HCT116 (cell line): ENCODE results near the gene DCAF5. TPM values are rescaled to one million over a fixed set of nuclear protein-coding genes. Genes with fewer than 3 reads are reported as not detected.

Source experiments
- ATAC-seq: fragments of 200-7000 bp; cut with Tn5 transposase; 2 replicates; pipeline ENCODE4 v1.9.1; 2020; ENCODE audit warnings: mild to moderate bottlenecking, moderate library complexity
- BruUV-seq: library from RNA; stranded (reverse); fragments of 400-500 nt; replicated peaks from 2 replicates; lab custom pipeline; 2021; lab: Mats Ljungman, UMichigan
- CTCF ChIA-PET: fragments of 300-600 bp; sonication (Branson Sonifier 250); formaldehyde crosslinking; loops from one replicate; lab custom pipeline; 2021; ENCODE audit warnings: antibody characterized with exemption; lab: Charles Lee
- POLR2A ChIA-PET: fragments of 300-600, 350-600 bp; sonication (Branson Sonifier 250); formaldehyde crosslinking; loops from one replicate; lab custom pipeline; 2021; ENCODE audit warnings: antibody characterized with exemption; lab: Charles Lee
- RAD21 ChIA-PET, 2 experiments: fragments of 300-600 bp; sonication (Branson Sonifier 250); formaldehyde crosslinking; loops; one replicate each; lab custom pipeline; 2023; ENCODE audit warnings: low total read pairs in 2 of 2; ENCODE audit not compliant: uncharacterized antibody in 2 of 2, unreplicated experiment in 2 of 2, low non-redundant PET in 1 of 2; lab: Charles Lee
- DNase-seq: peaks from one replicate; pipeline ENCODE4 v3.0.0-alpha.2; 2010; ENCODE audit warnings: low read depth, low spot score
- H2AFZ ChIP-seq: fragments of 200-600 bp; shearing (Covaris generic), sonication (generic); 2 replicates; pipeline ENCODE4 v1.6.1; 2017; ENCODE audit warnings: low read depth, mixed run types, mixed read lengths, antibody characterized with exemption, low read length; ENCODE audit not compliant: poor library complexity, severe bottlenecking
- H3K27ac ChIP-seq: 2 replicates; pipeline ENCODE4 v1.5.1; 2012; ENCODE audit warnings: low read depth, low read length
- H3K27me3 ChIP-seq: fragments of 200-600 bp; sonication (generic); 2 replicates; pipeline ENCODE4 v1.6.1; 2016; ENCODE audit warnings: mixed run types, low read length, mixed read lengths; ENCODE audit not compliant: insufficient read depth
- H3K36me3 ChIP-seq, 2 experiments: fragments of 200-500 bp in 1 of 2; fragments of 200-600 bp in 1 of 2; sonication (Bioruptor generic) in 1 of 2; sonication (generic) in 1 of 2; 2 replicates each; pipeline versions ENCODE4 v1.5.1 to v1.6.1; 2014 to 2016; ENCODE audit warnings: low read length in 2 of 2, inconsistent platforms in 1 of 2, mixed read lengths in 1 of 2, mixed run types in 1 of 2; ENCODE audit not compliant: insufficient read depth in 2 of 2, control insufficient read depth in 1 of 2
- H3K4me1 ChIP-seq, 2 experiments: fragments of 200-600 bp in 1 of 2; sonication (generic) in 1 of 2; 2 replicates each; pipeline versions ENCODE4 v1.5.1 to v1.6.1; 2012 to 2017; ENCODE audit warnings: low read length in 2 of 2, inconsistent platforms in 1 of 2, mild to moderate bottlenecking in 1 of 2, mixed read lengths in 1 of 2, mixed run types in 1 of 2, moderate library complexity in 1 of 2; ENCODE audit not compliant: insufficient read depth in 2 of 2, control insufficient read depth in 1 of 2
- H3K4me2 ChIP-seq: fragments of 200-600 bp; sonication (generic); 2 replicates; pipeline ENCODE4 v1.6.1; 2017; ENCODE audit warnings: mixed run types, low read length, mixed read lengths
- H3K4me3 ChIP-seq, 2 experiments: fragments of 200-600 bp in 1 of 2; sonication (generic) in 1 of 2; replicated peaks in 1 of 2; 2 replicates each; pipeline ENCODE4 v1.5.1; 2011 to 2016; ENCODE audit warnings: low read length in 2 of 2, control low read depth in 1 of 2, low read depth in 1 of 2, mild to moderate bottlenecking in 1 of 2, mixed read lengths in 1 of 2, mixed run types in 1 of 2
- H3K79me2 ChIP-seq: fragments of 200-600 bp; sonication (generic); 2 replicates; pipeline ENCODE4 v1.6.1; 2017; ENCODE audit warnings: mild to moderate bottlenecking, mixed run types, low read length, moderate library complexity, mixed read lengths; ENCODE audit not compliant: insufficient read depth
- H3K9ac ChIP-seq: fragments of 200-600 bp; sonication (generic); 2 replicates; pipeline ENCODE4 v1.6.1; 2016; ENCODE audit warnings: low read length, mixed read lengths
- H3K9me2 ChIP-seq: fragments of 200-600 bp; sonication (generic), shearing (Covaris generic); 2 replicates; pipeline ENCODE4 v1.6.1; 2017; ENCODE audit warnings: mixed run types, mild to moderate bottlenecking, moderate library complexity; ENCODE audit not compliant: insufficient read depth
- H3K9me3 ChIP-seq, 2 experiments: fragments of 200-500 bp in 1 of 2; fragments of 200-600 bp in 1 of 2; sonication (Bioruptor generic) in 1 of 2; sonication (generic) in 1 of 2; 2 replicates each; pipeline ENCODE4 v1.6.1; 2014 to 2017; ENCODE audit warnings: low read length in 2 of 2, mixed read lengths in 2 of 2, inconsistent platforms in 1 of 2, low read depth in 1 of 2, mild to moderate bottlenecking in 1 of 2, mixed run types in 1 of 2, moderate library complexity in 1 of 2; ENCODE audit not compliant: control insufficient read depth in 1 of 2, insufficient read depth in 1 of 2
- H4K20me1 ChIP-seq: fragments of 200-600 bp; sonication (generic), shearing (Covaris generic); 2 replicates; pipeline ENCODE4 v1.6.1; 2017; ENCODE audit warnings: mixed run types, mild to moderate bottlenecking, moderate library complexity; ENCODE audit not compliant: insufficient read depth
- CBX3 ChIP-seq: IDR thresholded peaks from 2 replicates; pipeline ENCODE4 v1.6.1; 2012; ENCODE audit warnings: low read depth
- CEBPB ChIP-seq: IDR thresholded peaks from 2 replicates; pipeline ENCODE4 v1.6.1; 2012; ENCODE audit warnings: low read depth
- ELF1 ChIP-seq: IDR thresholded peaks from 2 replicates; pipeline ENCODE4 v1.6.1; 2012; ENCODE audit warnings: low read depth, borderline replicate concordance
- FOSL1 ChIP-seq: IDR thresholded peaks from 2 replicates; pipeline ENCODE4 v1.6.1; 2012; ENCODE audit warnings: low read depth
- JUND ChIP-seq: IDR thresholded peaks from 2 replicates; pipeline ENCODE4 v1.6.1; 2012
- POLR2A ChIP-seq: IDR thresholded peaks from 2 replicates; pipeline ENCODE4 v1.7.0; 2011; ENCODE audit warnings: borderline replicate concordance; ENCODE audit not compliant: insufficient read depth, insufficient read length; ENCODE audit errors: extremely low read depth
- RAD21 ChIP-seq: IDR thresholded peaks from 2 replicates; pipeline ENCODE4 v1.6.1; 2012; ENCODE audit warnings: low read depth, mild to moderate bottlenecking
- SIN3A ChIP-seq: IDR thresholded peaks from 2 replicates; pipeline ENCODE4 v1.6.1; 2012; ENCODE audit warnings: low read depth
- SP1 ChIP-seq: IDR thresholded peaks from 2 replicates; pipeline ENCODE4 v1.6.1; 2012; ENCODE audit warnings: low read depth
- SRF ChIP-seq: IDR thresholded peaks from 2 replicates; pipeline ENCODE4 v1.6.1; 2012; ENCODE audit warnings: low read depth
- TCF7L2 ChIP-seq: IDR thresholded peaks from 2 replicates; pipeline ENCODE4 v1.7.0; 2011; ENCODE audit warnings: borderline replicate concordance, inconsistent platforms; ENCODE audit not compliant: insufficient read depth, insufficient read length; ENCODE audit errors: extremely low read depth
- YY1 ChIP-seq: IDR thresholded peaks from 2 replicates; pipeline ENCODE4 v1.6.1; 2011; ENCODE audit warnings: low read length, low read depth, moderate library complexity, mild to moderate bottlenecking; ENCODE audit not compliant: insufficient replicate concordance; ENCODE audit errors: extremely low read depth
- ZBTB33 ChIP-seq: IDR thresholded peaks from 2 replicates; pipeline ENCODE4 v1.6.1; 2011; ENCODE audit warnings: mild to moderate bottlenecking, low read length, moderate library complexity; ENCODE audit not compliant: insufficient replicate concordance; ENCODE audit errors: extremely low read depth
- ZNF274 ChIP-seq: fragments of 200-500 bp; sonication (Bioruptor generic); IDR thresholded peaks from 2 replicates; pipeline ENCODE4 v1.6.1; 2014; ENCODE audit warnings: mild to moderate bottlenecking, low read depth, low read length, inconsistent platforms
- intact Hi-C: fragments of 100-400 bp; cut with micrococcal nuclease; formaldehyde crosslinking; loops from 2 replicates; pipeline ENCODE4 v1.10.0; 2022
- total RNA-seq: library from RNA; stranded (reverse); gene quantifications from one replicate; pipeline ENCODE4 v1.2.1, GENCODE V29; 2021; ENCODE audit not compliant: unreplicated experiment

Gene DCAF5
- total RNA-seq, 1 experiment from 2014 or later: 27.1 TPM

GRCh38 chr14:69135133-69135532 lies 17.8 kb downstream of the DCAF5 start:
- no peak for ATAC-seq
- Histone ChIP-seq H3K27ac (no peak overlapping the region), H3K9ac (no peak overlapping the region), H3K27me3 (no peaks in the 10 kb centered on the region), H3K36me3 (no peaks in the 10 kb centered on the region), H3K9me3 (no peaks in the 10 kb centered on the region), H3K9me2 (no peaks in the 10 kb centered on the region), H3K4me3 (no peak overlapping the region), H2AFZ (no peak overlapping the region), H3K79me2 (peaks cover 13% of the 10 kb centered on the region; the same call in 1 of the 2 replicates), H3K4me1 (peaks cover 0 to 4% of the 10 kb centered on the region in 2 experiments; a peak in 1 of 4 replicates), H3K4me2 (no peak overlapping the region), H4K20me1 (no peaks in the 10 kb centered on the region)
- no peak for DNase-seq
- CTCF ChIA-PET: interaction anchor here (0.8 kb wide), 1 partner anchor 15 kb away, joined by 3 read pairs; no protein-coding TSS in a partner anchor
- RAD21 ChIA-PET: no interaction called here
- TF ChIP-seq JUND (no peak), ZBTB33 (no peak), ZNF274 (no peak)
- BruUV-seq: no TSS peak
- POLR2A ChIA-PET: no interaction called here
- intact Hi-C loops: no loop called here

- H2AFZ ChIP-seq: no peak overlapping the region
- intact Hi-C loops: no loop called here
- no peak overlapping the region for H3K4me3 ChIP-seq
- no peak overlapping the region for H3K4me2 ChIP-seq
- H3K4me1 ChIP-seq: peaks cover 0 to 12% of the 10 kb centered on the region in 2 experiments; a peak in 2 of 4 replicates
- no peak overlapping the region for H3K9ac ChIP-seq
- H3K27me3 ChIP-seq: no peaks in the 10 kb centered on the region
- peaks cover 13% of the 10 kb centered on the region; the same call in 1 of the 2 replicates for H3K79me2 ChIP-seq
- ChIA-PET POLR2A (interaction anchor here (1.3 to 1.6 kb wide), 2 partner anchors 11 to 13 kb away, joined by 3 to 4 read pairs; no protein-coding TSS in a partner anchor), CTCF (interaction anchor here (0.8 to 1.4 kb wide), 3 partner anchors 18 to 110 kb away, joined by 3 to 4 read pairs (median 3); no protein-coding TSS in a partner anchor), RAD21 (no interaction called here)
- no peak overlapping the region for H3K27ac ChIP-seq
- ATAC-seq (no peak), DNase-seq (no peak)
- BruUV-seq: no TSS peak
- H3K9me2 ChIP-seq: no peaks in the 10 kb centered on the region
- no peaks in the 10 kb centered on the region for H3K36me3 ChIP-seq
- H4K20me1 ChIP-seq: no peaks in the 10 kb centered on the region
- H3K9me3 ChIP-seq: no peaks in the 10 kb centered on the region
- TF ChIP-seq TCF7L2 (no peak), RAD21 (no peak), CBX3 (no peak), POLR2A (no peak), ZNF274 (no peak), FOSL1 (peak; percentile 40), SP1 (no peak), YY1 (no peak), CEBPB (peak; percentile 77), ELF1 (no peak), SIN3A (no peak), SRF (no peak), JUND (peak; percentile 43; the same call in 1 of the 2 replicates)
Observed at GRCh38 chr14:69133206-69134125, 19.5 kb downstream of the DCAF5 start.
